K562 (cell line): ENCODE results near the gene IFT172. TPM values are rescaled to one million over a fixed set of nuclear protein-coding genes. Genes with fewer than 3 reads are reported as not detected.
A peak's percentile ranks its signal among the peaks of the same experiment; 100 is the strongest.

Source experiments
- EWSR1 ChIP-seq: fragments of 450-650 bp; IDR thresholded peaks from 2 replicates; pipeline ENCODE4 v1.6.1; 2018; ENCODE audit warnings: borderline replicate concordance, mild to moderate bottlenecking, low read depth, moderate library complexity; ENCODE audit not compliant: partially characterized antibody
- FOXK2 ChIP-seq, 2 experiments: fragments of 450-650 bp; IDR thresholded peaks in 1 of 2; conservative IDR thresholded peaks in 1 of 2; 2 replicates each; pipeline ENCODE4 v1.6.1; 2016; ENCODE audit warnings: low read depth in 2 of 2, mild to moderate bottlenecking in 1 of 2
- GATA2 ChIP-seq: sonication (generic); formaldehyde crosslinking; IDR thresholded peaks from 2 replicates; pipeline ENCODE4 v1.4.0; 2020; ENCODE audit warnings: mild to moderate bottlenecking, missing genetic modification reagents
- GTF2E2 ChIP-seq: fragments of 200-800 bp; sonication (Bioruptor generic); IDR thresholded peaks from 2 replicates; pipeline ENCODE4 v1.6.1; 2016; ENCODE audit warnings: missing genetic modification characterization, missing compliant biosample characterization
- HOXB6 ChIP-seq: fragments of 250-450 bp; sonication (Bioruptor Pico); IDR thresholded peaks from 2 replicates; pipeline ENCODE4 v1.5.1; 2022; ENCODE audit warnings: mild to moderate bottlenecking, borderline replicate concordance
- JUND ChIP-seq, 2 experiments: IDR thresholded peaks; 2 replicates in 1 of 2; 3 replicates in 1 of 2; pipeline ENCODE4 v1.6.1; 2011; ENCODE audit warnings: borderline replicate concordance in 2 of 2, low read depth in 2 of 2, low read length in 2 of 2, improper control_type of control experiment in 1 of 2, missing biosample characterization in 1 of 2, missing genetic modification characterization in 1 of 2, missing genetic modification reagents in 1 of 2
- KLF16 ChIP-seq: IDR thresholded peaks from 2 replicates; pipeline ENCODE4 v1.6.1; 2016; ENCODE audit warnings: antibody characterized with exemption
- PHB2 ChIP-seq: fragments of 450-650 bp; IDR thresholded peaks from 2 replicates; pipeline ENCODE4 v1.6.1; 2017; ENCODE audit warnings: low read depth
- SMARCA4 ChIP-seq: fragments of 450-650 bp; IDR thresholded peaks from 2 replicates; pipeline ENCODE4 v1.6.1; 2016
- ZSCAN32 ChIP-seq: fragments of 450-650 bp; formaldehyde crosslinking; IDR thresholded peaks from 2 replicates; pipeline ENCODE4 v1.4.0; 2020; ENCODE audit warnings: mild to moderate bottlenecking, moderate library complexity
- polyA plus RNA-seq, 8 experiments: library from polyadenylated mRNA; depleted of rRNA in 4 of 8; stranded (reverse) in 5 of 8; unstranded in 3 of 8; fragments of >200 nt; fragmentation: Nextera tagmentation in 2 of 8; fragmentation: Illumina TruSeq in 1 of 8; extraction: Ambion mirVana in 2 of 8; extraction: Trizol in 1 of 8; gene quantifications; 2 replicates each; pipeline versions ENCODE4 v1.2.1 to v1.2.3, GENCODE V29; 2011 to 2014; ENCODE audit warnings: inconsistent platforms in 1 of 8, missing spikeins in 1 of 8
- total RNA-seq, 7 experiments: library from RNA; depleted of rRNA in 6 of 7; stranded (reverse); fragments of >200 nt in 6 of 7; fragmentation: Illumina TruSeq in 2 of 7; extraction: Trizol in 2 of 7; gene quantifications; 2 replicates each; pipeline versions ENCODE4 v1.2.1 to v1.2.3, GENCODE V29; 2011 to 2021; ENCODE audit warnings: low replicate concordance in 1 of 7
- TF ChIP-seq, protein P1 (sequence below): fragments of 450-650 bp; IDR thresholded peaks from 2 replicates; pipeline ENCODE4 v1.6.1; 2016; ENCODE audit warnings: mild to moderate bottlenecking, moderate library complexity
- TF ChIP-seq, protein P2 (sequence below): fragments of 450-650 bp; formaldehyde crosslinking; IDR thresholded peaks from 2 replicates; pipeline ENCODE4 v1.4.0; 2020; ENCODE audit warnings: mild to moderate bottlenecking, moderate library complexity
- TF ChIP-seq, protein P3 (sequence below): fragments of 450-650 bp; IDR thresholded peaks from 2 replicates; pipeline ENCODE4 v1.6.1; 2018; ENCODE audit warnings: mild to moderate bottlenecking, low read depth; ENCODE audit not compliant: partially characterized antibody

The IFT172 gene
- total and polyA plus RNA-seq, 9 of the 15 experiments (the other 6 are each of a cell fraction or from before 2014, with no cell fraction given) = 5.6 to 19.1 (median 13.5) TPM

DNA sequence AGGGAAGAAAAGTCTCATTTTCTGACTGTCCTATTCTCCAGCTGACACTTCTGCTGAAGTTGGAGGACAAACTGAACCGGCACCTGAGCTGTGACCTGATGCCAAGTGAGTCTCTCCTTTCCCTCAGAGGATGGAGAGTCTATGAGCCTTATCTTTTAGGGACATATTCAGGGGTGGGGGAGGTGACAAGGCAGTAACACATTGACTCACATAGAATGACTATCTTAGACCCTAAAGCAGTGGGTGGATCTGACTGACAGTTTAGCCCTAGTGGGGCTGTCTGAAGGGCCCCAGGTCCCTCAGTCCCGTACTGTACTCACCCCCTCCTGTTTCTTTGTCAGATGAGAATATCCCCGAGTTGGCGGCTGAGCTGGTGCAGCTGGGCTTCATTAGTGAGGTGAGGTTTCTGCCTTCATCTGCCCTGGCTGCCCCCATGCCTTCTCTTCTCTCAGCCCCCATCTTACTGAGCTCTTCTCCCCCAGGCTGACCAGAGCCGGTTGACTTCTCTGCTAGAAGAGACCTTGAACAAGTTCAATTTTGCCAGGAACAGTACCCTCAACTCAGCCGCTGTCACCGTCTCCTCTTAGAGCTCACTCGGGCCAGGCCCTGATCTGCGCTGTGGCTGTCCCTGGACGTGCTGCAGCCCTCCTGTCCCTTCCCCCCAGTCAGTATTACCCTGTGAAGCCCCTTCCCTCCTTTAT is 48.2 kb downstream of the IFT172 start (continued):
- TF ChIP-seq, protein P1, sequence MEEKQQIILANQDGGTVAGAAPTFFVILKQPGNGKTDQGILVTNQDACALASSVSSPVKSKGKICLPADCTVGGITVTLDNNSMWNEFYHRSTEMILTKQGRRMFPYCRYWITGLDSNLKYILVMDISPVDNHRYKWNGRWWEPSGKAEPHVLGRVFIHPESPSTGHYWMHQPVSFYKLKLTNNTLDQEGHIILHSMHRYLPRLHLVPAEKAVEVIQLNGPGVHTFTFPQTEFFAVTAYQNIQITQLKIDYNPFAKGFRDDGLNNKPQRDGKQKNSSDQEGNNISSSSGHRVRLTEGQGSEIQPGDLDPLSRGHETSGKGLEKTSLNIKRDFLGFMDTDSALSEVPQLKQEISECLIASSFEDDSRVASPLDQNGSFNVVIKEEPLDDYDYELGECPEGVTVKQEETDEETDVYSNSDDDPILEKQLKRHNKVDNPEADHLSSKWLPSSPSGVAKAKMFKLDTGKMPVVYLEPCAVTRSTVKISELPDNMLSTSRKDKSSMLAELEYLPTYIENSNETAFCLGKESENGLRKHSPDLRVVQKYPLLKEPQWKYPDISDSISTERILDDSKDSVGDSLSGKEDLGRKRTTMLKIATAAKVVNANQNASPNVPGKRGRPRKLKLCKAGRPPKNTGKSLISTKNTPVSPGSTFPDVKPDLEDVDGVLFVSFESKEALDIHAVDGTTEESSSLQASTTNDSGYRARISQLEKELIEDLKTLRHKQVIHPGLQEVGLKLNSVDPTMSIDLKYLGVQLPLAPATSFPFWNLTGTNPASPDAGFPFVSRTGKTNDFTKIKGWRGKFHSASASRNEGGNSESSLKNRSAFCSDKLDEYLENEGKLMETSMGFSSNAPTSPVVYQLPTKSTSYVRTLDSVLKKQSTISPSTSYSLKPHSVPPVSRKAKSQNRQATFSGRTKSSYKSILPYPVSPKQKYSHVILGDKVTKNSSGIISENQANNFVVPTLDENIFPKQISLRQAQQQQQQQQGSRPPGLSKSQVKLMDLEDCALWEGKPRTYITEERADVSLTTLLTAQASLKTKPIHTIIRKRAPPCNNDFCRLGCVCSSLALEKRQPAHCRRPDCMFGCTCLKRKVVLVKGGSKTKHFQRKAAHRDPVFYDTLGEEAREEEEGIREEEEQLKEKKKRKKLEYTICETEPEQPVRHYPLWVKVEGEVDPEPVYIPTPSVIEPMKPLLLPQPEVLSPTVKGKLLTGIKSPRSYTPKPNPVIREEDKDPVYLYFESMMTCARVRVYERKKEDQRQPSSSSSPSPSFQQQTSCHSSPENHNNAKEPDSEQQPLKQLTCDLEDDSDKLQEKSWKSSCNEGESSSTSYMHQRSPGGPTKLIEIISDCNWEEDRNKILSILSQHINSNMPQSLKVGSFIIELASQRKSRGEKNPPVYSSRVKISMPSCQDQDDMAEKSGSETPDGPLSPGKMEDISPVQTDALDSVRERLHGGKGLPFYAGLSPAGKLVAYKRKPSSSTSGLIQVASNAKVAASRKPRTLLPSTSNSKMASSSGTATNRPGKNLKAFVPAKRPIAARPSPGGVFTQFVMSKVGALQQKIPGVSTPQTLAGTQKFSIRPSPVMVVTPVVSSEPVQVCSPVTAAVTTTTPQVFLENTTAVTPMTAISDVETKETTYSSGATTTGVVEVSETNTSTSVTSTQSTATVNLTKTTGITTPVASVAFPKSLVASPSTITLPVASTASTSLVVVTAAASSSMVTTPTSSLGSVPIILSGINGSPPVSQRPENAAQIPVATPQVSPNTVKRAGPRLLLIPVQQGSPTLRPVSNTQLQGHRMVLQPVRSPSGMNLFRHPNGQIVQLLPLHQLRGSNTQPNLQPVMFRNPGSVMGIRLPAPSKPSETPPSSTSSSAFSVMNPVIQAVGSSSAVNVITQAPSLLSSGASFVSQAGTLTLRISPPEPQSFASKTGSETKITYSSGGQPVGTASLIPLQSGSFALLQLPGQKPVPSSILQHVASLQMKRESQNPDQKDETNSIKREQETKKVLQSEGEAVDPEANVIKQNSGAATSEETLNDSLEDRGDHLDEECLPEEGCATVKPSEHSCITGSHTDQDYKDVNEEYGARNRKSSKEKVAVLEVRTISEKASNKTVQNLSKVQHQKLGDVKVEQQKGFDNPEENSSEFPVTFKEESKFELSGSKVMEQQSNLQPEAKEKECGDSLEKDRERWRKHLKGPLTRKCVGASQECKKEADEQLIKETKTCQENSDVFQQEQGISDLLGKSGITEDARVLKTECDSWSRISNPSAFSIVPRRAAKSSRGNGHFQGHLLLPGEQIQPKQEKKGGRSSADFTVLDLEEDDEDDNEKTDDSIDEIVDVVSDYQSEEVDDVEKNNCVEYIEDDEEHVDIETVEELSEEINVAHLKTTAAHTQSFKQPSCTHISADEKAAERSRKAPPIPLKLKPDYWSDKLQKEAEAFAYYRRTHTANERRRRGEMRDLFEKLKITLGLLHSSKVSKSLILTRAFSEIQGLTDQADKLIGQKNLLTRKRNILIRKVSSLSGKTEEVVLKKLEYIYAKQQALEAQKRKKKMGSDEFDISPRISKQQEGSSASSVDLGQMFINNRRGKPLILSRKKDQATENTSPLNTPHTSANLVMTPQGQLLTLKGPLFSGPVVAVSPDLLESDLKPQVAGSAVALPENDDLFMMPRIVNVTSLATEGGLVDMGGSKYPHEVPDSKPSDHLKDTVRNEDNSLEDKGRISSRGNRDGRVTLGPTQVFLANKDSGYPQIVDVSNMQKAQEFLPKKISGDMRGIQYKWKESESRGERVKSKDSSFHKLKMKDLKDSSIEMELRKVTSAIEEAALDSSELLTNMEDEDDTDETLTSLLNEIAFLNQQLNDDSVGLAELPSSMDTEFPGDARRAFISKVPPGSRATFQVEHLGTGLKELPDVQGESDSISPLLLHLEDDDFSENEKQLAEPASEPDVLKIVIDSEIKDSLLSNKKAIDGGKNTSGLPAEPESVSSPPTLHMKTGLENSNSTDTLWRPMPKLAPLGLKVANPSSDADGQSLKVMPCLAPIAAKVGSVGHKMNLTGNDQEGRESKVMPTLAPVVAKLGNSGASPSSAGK = no peak
- TF ChIP-seq PHB2 (no peak), SMARCA4 (peak; percentile 87), GTF2E2 (no peak), GATA2 (CRISPR knock-in tag) (peak; percentile 80), EWSR1 (no peak), KLF16 (peak; percentile 71; the same call in 1 of the 2 replicates), HOXB6 (CRISPR knock-in tag) (no peak), JUND (IDR thresholded peaks at IDR 0.05; ENCODE audit: borderline replicate concordance, low read depth, low read length) (peak; percentile 80), JUND (tag; IDR thresholded peaks at IDR 0.05; ENCODE audit: borderline replicate concordance, low read depth, low read length) (peak; percentile 70; the same call in 1 of the 3 replicates), ZSCAN32 (no peak), FOXK2 (conservative IDR thresholded peaks at IDR 0.05 in 1 of 2, IDR thresholded peaks at IDR 0.05 in 1 of 2; ENCODE audit: low read depth in 2 of 2) (no peak)
- TF ChIP-seq, protein P2, sequence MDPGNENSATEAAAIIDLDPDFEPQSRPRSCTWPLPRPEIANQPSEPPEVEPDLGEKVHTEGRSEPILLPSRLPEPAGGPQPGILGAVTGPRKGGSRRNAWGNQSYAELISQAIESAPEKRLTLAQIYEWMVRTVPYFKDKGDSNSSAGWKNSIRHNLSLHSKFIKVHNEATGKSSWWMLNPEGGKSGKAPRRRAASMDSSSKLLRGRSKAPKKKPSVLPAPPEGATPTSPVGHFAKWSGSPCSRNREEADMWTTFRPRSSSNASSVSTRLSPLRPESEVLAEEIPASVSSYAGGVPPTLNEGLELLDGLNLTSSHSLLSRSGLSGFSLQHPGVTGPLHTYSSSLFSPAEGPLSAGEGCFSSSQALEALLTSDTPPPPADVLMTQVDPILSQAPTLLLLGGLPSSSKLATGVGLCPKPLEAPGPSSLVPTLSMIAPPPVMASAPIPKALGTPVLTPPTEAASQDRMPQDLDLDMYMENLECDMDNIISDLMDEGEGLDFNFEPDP (CRISPR knock-in tag) = no peak
- TF ChIP-seq, protein P3, sequence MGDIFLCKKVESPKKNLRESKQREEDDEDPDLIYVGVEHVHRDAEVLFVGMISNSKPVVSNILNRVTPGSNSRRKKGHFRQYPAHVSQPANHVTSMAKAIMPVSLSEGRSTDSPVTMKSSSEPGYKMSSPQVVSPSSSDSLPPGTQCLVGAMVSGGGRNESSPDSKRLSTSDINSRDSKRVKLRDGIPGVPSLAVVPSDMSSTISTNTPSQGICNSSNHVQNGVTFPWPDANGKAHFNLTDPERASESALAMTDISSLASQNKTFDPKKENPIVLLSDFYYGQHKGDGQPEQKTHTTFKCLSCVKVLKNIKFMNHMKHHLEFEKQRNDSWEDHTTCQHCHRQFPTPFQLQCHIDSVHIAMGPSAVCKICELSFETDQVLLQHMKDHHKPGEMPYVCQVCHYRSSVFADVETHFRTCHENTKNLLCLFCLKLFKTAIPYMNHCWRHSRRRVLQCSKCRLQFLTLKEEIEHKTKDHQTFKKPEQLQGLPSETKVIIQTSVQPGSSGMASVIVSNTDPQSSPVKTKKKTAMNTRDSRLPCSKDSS = no peak
